GM19455 (cell line): Measurements from ENCODE around the gene C1QTNF4.

Experiments
- ATAC-seq: cut with Tn5 transposase; IDR thresholded peaks from one replicate; pipeline ENCODE4 v1.9.1; 2021; ENCODE audit not compliant: unreplicated experiment

C1QTNF4 gene

GRCh38 chr11:47593492-47593933 is 698 bp downstream of the C1QTNF4 start:
- ATAC-seq = no peak

GRCh38 chr11:47592970-47593369 is 1.2 kb downstream of the C1QTNF4 start:
- ATAC-seq = no peak

- no peak for ATAC-seq
Observed at GRCh38 chr11:47592251-47592650, 2.0 kb downstream of the C1QTNF4 start.

GRCh38 chr11:47591764-47592163 is 2.4 kb downstream of the C1QTNF4 start:
- no peak for ATAC-seq

- no peak for ATAC-seq
Observed at GRCh38 chr11:47589977-47590861, 4.0 kb downstream of the C1QTNF4 start.

- ATAC-seq = no peak
Observed at GRCh38 chr11:47589584-47589976, 4.6 kb downstream of the C1QTNF4 start.

GRCh38 chr11:47589118-47589517 is 5.1 kb downstream of the C1QTNF4 start:
- no peak for ATAC-seq

- no peak for ATAC-seq
Observed at GRCh38 chr11:47587723-47588326, 6.4 kb downstream of the C1QTNF4 start.

GRCh38 chr11:47587039-47587716 is 7.0 kb downstream of the C1QTNF4 start:
- no peak for ATAC-seq

GRCh38 chr11:47586098-47586855 is 7.9 kb downstream of the C1QTNF4 start, which contains the start of gene FAM180B:
Gene FAM180B, plus strand, starts transcription at chr11:47586678. Its CDS starts 91 bp downstream, at chr11:47586769.
- no peak for ATAC-seq

GRCh38 chr11:47583844-47584243 is 10.4 kb downstream of the C1QTNF4 start:
- ATAC-seq = no peak

GRCh38 chr11:47578524-47579494 is 15.4 kb downstream of the C1QTNF4 start, which contains the start of the genes KBTBD4 and NDUFS3:
Gene KBTBD4, minus strand, starts transcription at chr11:47578970. Its CDS starts 19 bp downstream, at chr11:47578951.
Gene NDUFS3, plus strand, starts transcription at chr11:47579074. Its CDS starts 18 bp downstream, at chr11:47579092.
- peak; percentile 91 for ATAC-seq

- ATAC-seq = no peak
Observed at GRCh38 chr11:47577460-47578041, 16.7 kb downstream of the C1QTNF4 start.

GRCh38 chr11:47573321-47573720 is 20.9 kb downstream of the C1QTNF4 start:
- no peak for ATAC-seq

GRCh38 chr11:47572715-47573255 is 21.4 kb downstream of the C1QTNF4 start:
- no peak for ATAC-seq

- no peak for ATAC-seq
Observed at GRCh38 chr11:47571895-47572294, 22.3 kb downstream of the C1QTNF4 start.

- ATAC-seq = no peak
Observed at GRCh38 chr11:47571357-47571729, 22.9 kb downstream of the C1QTNF4 start.

GRCh38 chr11:47570651-47571356 is 23.4 kb downstream of the C1QTNF4 start:
- ATAC-seq = no peak
